HL-60 (cell line): ENCODE data around the gene C2orf69.
A peak's percentile ranks its signal among the peaks of the same experiment; 100 is the strongest.

Experiments
- DNase-seq, 2 experiments: peaks; one replicate each; pipeline ENCODE4 v3.0.0-alpha.2; 2010 to 2020; ENCODE audit warnings: low read depth in 1 of 2, low spot score in 1 of 2
- H3K27ac ChIP-seq: fragments of 250-450 bp; sonication (Bioruptor Pico); replicated peaks from 2 replicates; pipeline ENCODE4 v1.5.1; 2020; ENCODE audit warnings: mild to moderate bottlenecking, moderate library complexity
- H3K27me3 ChIP-seq: fragments of 250-450 bp; sonication (Bioruptor Pico); 2 replicates; pipeline ENCODE4 v1.5.1; 2021; ENCODE audit warnings: mild to moderate bottlenecking, moderate library complexity; ENCODE audit not compliant: insufficient read depth, poor library complexity, severe bottlenecking
- H3K4me3 ChIP-seq: replicated peaks from 2 replicates; pipeline ENCODE4 v1.5.1; 2011; ENCODE audit warnings: mild to moderate bottlenecking, control low read depth, low read length; ENCODE audit not compliant: insufficient read depth
- GABPA ChIP-seq: IDR thresholded peaks from 2 replicates; pipeline ENCODE4 v1.6.1; 2012; ENCODE audit warnings: low read depth
- POLR2AphosphoS5 ChIP-seq: IDR thresholded peaks from 2 replicates; pipeline ENCODE4 v1.6.1; 2012; ENCODE audit warnings: low read depth
- REST ChIP-seq: IDR thresholded peaks from 2 replicates; pipeline ENCODE4 v1.6.1; 2012; ENCODE audit warnings: low read depth; ENCODE audit not compliant: insufficient replicate concordance
- SPI1 ChIP-seq: IDR thresholded peaks from 2 replicates; pipeline ENCODE4 v1.6.1; 2012; ENCODE audit warnings: low read depth, mild to moderate bottlenecking, borderline replicate concordance
- TF ChIP-seq, protein P1 (sequence below): IDR thresholded peaks from one replicate; pipeline ENCODE4 v1.5.1; 2011; ENCODE audit warnings: low read length, control low read depth, inconsistent platforms; ENCODE audit not compliant: insufficient read depth

Gene C2orf69

DNA sequence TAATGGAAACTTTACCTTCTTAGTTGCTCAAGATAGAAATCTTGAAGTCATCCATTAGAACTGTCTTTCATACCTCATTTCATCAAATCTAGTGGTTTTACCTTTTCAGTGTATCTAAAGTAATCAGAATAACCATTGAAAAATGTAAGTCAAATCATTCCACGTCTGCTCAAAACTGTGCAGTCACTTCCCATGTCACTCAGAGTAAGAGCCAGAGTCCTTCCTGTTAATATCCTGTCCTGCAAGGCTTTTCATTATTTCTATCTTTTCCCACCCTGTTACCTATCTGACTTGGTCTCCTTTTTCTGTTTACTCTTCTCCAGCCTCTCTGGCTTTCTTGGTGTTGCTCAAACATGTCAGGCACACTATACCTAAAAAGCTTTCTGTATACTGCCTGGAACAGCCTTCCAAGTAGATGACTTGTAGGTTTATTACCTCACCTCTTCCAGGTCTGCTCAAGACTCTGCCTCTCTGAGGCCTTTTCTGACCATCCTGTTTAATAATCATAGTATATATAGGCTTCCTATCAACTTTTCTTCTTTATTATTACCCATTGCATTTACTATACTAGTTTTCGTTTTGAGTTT is 3.4 kb downstream of the C2orf69 start:
- H3K27me3 ChIP-seq, result no peaks in the 10 kb centered on the region
- no peak overlapping the region for H3K4me3 ChIP-seq
- no peak for TF ChIP-seq REST
- TF ChIP-seq SPI1, result no peak
- no peak for TF ChIP-seq POLR2AphosphoS5
- no peak for TF ChIP-seq GABPA
- TF ChIP-seq, protein P1, sequence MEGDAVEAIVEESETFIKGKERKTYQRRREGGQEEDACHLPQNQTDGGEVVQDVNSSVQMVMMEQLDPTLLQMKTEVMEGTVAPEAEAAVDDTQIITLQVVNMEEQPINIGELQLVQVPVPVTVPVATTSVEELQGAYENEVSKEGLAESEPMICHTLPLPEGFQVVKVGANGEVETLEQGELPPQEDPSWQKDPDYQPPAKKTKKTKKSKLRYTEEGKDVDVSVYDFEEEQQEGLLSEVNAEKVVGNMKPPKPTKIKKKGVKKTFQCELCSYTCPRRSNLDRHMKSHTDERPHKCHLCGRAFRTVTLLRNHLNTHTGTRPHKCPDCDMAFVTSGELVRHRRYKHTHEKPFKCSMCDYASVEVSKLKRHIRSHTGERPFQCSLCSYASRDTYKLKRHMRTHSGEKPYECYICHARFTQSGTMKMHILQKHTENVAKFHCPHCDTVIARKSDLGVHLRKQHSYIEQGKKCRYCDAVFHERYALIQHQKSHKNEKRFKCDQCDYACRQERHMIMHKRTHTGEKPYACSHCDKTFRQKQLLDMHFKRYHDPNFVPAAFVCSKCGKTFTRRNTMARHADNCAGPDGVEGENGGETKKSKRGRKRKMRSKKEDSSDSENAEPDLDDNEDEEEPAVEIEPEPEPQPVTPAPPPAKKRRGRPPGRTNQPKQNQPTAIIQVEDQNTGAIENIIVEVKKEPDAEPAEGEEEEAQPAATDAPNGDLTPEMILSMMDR, result no peak

GRCh38 chr2:199916980-199917379 is 5.9 kb downstream of the C2orf69 start:
- Histone ChIP-seq H3K27me3 (no peaks in the 10 kb centered on the region), H3K4me3 (no peak overlapping the region), H3K27ac (no peak overlapping the region)
- DNase-seq, result no peak
- TF ChIP-seq POLR2AphosphoS5 (no peak), GABPA (no peak)
- TF ChIP-seq, protein P1, result no peak

More for the DNA sequence above, 3.4 kb downstream of the C2orf69 start:
- DNase-seq, result no peak
- no peak overlapping the region for H3K27ac ChIP-seq

DNA sequence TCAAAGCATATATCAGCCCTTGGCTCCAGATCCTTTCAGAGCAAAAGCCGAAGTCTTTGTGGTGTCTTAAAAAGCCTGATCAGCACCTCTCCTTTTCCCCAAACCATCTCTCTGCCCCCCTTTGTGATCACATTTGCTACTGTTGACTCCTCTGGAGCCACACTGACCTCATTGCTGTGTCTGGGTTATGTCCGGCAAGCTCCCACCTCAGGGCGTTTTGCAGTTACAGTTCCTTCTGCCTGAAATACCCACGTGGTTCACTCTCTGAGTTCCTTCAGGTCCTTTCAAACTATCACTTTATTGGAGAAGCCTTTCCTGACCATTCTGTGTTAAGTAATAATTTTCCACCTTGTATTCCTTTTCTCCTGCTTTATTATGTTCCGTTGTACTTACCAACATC is 11.8 kb downstream of the C2orf69 start:
- Histone ChIP-seq H3K4me3 (no peak overlapping the region), H3K27ac (no peak overlapping the region), H3K27me3 (no peaks in the 10 kb centered on the region)
- DNase-seq, result peak in 1 of 2 experiments; percentile 22
- no peak for TF ChIP-seq SPI1
- TF ChIP-seq, protein P1, result no peak
- TF ChIP-seq POLR2AphosphoS5, result no peak
- TF ChIP-seq REST, result no peak
- no peak for TF ChIP-seq GABPA

- Histone ChIP-seq H3K4me3 (no peak overlapping the region), H3K27me3 (no peaks in the 10 kb centered on the region), H3K27ac (no peak overlapping the region)
- no peak for TF ChIP-seq REST
- no peak for TF ChIP-seq SPI1
- TF ChIP-seq, protein P1, result no peak
- no peak for TF ChIP-seq POLR2AphosphoS5
- no peak for TF ChIP-seq GABPA
- DNase-seq, result no peak
Observed at GRCh38 chr2:199923924-199924323, 12.8 kb downstream of the C2orf69 start.
